Measurements from ENCODE around the gene RTBDN. TPM values are rescaled to one million over a fixed set of nuclear protein-coding genes. Genes with fewer than 3 reads are reported as not detected.

Gene RTBDN
- polyA plus RNA-seq, 1 donor = not detected

GRCh38 chr19:12779162-12779993 lies 55.0 kb downstream of the RTBDN start:
- DNase-seq = peak; percentile 82

- DNase-seq = no peak
Measured at GRCh38 chr19:12778905-12779161, 55.5 kb downstream of the RTBDN start.

- no peak for DNase-seq
Measured at GRCh38 chr19:12778017-12778904, 56.1 kb downstream of the RTBDN start.

GRCh38 chr19:12777217-12778016 lies 57.0 kb downstream of the RTBDN start:
- DNase-seq = peak; percentile 87

Other genes starting within 250 kb of the RTBDN start
- 3.8 TPM for gene ZNF490, start 223.8 kb downstream of the RTBDN start, polyA plus RNA-seq (ENCODE audit: insufficient read length)
- gene ZNF791, start 223.7 kb downstream of the RTBDN start, polyA plus RNA-seq (ENCODE audit: insufficient read length) = 13.3 TPM
- gene MAN2B1, start 167.8 kb downstream of the RTBDN start, polyA plus RNA-seq (ENCODE audit: insufficient read length) = 35.6 TPM
- gene WDR83, start 167.8 kb downstream of the RTBDN start, polyA plus RNA-seq (ENCODE audit: insufficient read length) = 12.3 TPM
- 73.4 TPM for gene DHPS, start 152.7 kb downstream of the RTBDN start, polyA plus RNA-seq (ENCODE audit: insufficient read length)
- gene GNG14, start 146.6 kb downstream of the RTBDN start, polyA plus RNA-seq (ENCODE audit: insufficient read length) = 0.65 TPM
- 5.2 TPM for gene FBXW9, start 137.9 kb downstream of the RTBDN start, polyA plus RNA-seq (ENCODE audit: insufficient read length)
- gene TNPO2, start 110.6 kb downstream of the RTBDN start, polyA plus RNA-seq (ENCODE audit: insufficient read length) = 60.9 TPM
- gene TRIR, start 99.9 kb downstream of the RTBDN start, polyA plus RNA-seq (ENCODE audit: insufficient read length) = 191 TPM
- 41.1 TPM for gene GET3, start 97.1 kb downstream of the RTBDN start, polyA plus RNA-seq (ENCODE audit: insufficient read length)
- gene BEST2, start 82.8 kb downstream of the RTBDN start, polyA plus RNA-seq (ENCODE audit: insufficient read length) = 0.09 TPM
- 30.2 TPM for gene HOOK2, start 59.0 kb downstream of the RTBDN start, polyA plus RNA-seq (ENCODE audit: insufficient read length)
- 36.5 TPM for gene JUNB, start 43.1 kb downstream of the RTBDN start, polyA plus RNA-seq (ENCODE audit: insufficient read length)
- 169 TPM for gene PRDX2, start 32.8 kb downstream of the RTBDN start, polyA plus RNA-seq (ENCODE audit: insufficient read length)
- gene THSD8, start 32.5 kb downstream of the RTBDN start, polyA plus RNA-seq (ENCODE audit: insufficient read length) = 2.2 TPM
- 21.9 TPM for gene RNASEH2A, start 28.0 kb downstream of the RTBDN start, polyA plus RNA-seq (ENCODE audit: insufficient read length)
- 0.27 TPM for gene MAST1, start 3.9 kb upstream of the RTBDN start, polyA plus RNA-seq (ENCODE audit: insufficient read length)
- 10.9 TPM for gene DNASE2, start 46.9 kb upstream of the RTBDN start, polyA plus RNA-seq (ENCODE audit: insufficient read length)
- 0.88 TPM for gene KLF1, start 52.6 kb upstream of the RTBDN start, polyA plus RNA-seq (ENCODE audit: insufficient read length)
- 30.4 TPM for gene GCDH, start 56.6 kb upstream of the RTBDN start, polyA plus RNA-seq (ENCODE audit: insufficient read length)
- 3.3 TPM for gene SYCE2, start 84.7 kb upstream of the RTBDN start, polyA plus RNA-seq (ENCODE audit: insufficient read length)
- gene FARSA, start 99.1 kb upstream of the RTBDN start, polyA plus RNA-seq (ENCODE audit: insufficient read length) = 43.3 TPM
- 361 TPM for gene CALR, start 104.0 kb upstream of the RTBDN start, polyA plus RNA-seq (ENCODE audit: insufficient read length)
- gene RAD23A, start 111.3 kb upstream of the RTBDN start, polyA plus RNA-seq (ENCODE audit: insufficient read length) = 156 TPM
- gene GADD45GIP1, start 122.6 kb upstream of the RTBDN start, polyA plus RNA-seq (ENCODE audit: insufficient read length) = 48.4 TPM
- 0.18 TPM for gene DAND5, start 135.0 kb upstream of the RTBDN start, polyA plus RNA-seq (ENCODE audit: insufficient read length)
- gene NFIX, start 160.9 kb upstream of the RTBDN start, polyA plus RNA-seq (ENCODE audit: insufficient read length) = 112 TPM

All from hindlimb muscle (tissue), 1 donor.